GM04504 (cell line): ENCODE data around the gene SRRD.
"Not testable (repeated sequence)": the region's sequence is repeated elsewhere in the genome, so short reads cannot be mapped to it uniquely, and the experiment has no call there.

Experiments
- DNase-seq: peaks from one replicate; pipeline ENCODE4 v3.0.0-alpha.2; 2012; ENCODE audit warnings: low read depth

The SRRD gene, protein sequence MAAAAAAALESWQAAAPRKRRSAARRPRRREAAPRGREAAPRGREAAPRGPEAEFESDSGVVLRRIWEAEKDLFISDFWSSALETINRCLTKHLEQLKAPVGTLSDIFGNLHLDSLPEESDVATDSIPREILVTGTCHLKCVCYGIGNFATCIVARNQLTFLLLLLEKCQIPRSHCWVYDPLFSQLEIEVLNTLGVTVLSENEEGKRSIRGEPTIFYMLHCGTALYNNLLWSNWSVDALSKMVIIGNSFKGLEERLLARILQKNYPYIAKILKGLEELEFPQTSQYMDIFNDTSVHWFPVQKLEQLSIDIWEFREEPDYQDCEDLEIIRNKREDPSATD

DNA sequence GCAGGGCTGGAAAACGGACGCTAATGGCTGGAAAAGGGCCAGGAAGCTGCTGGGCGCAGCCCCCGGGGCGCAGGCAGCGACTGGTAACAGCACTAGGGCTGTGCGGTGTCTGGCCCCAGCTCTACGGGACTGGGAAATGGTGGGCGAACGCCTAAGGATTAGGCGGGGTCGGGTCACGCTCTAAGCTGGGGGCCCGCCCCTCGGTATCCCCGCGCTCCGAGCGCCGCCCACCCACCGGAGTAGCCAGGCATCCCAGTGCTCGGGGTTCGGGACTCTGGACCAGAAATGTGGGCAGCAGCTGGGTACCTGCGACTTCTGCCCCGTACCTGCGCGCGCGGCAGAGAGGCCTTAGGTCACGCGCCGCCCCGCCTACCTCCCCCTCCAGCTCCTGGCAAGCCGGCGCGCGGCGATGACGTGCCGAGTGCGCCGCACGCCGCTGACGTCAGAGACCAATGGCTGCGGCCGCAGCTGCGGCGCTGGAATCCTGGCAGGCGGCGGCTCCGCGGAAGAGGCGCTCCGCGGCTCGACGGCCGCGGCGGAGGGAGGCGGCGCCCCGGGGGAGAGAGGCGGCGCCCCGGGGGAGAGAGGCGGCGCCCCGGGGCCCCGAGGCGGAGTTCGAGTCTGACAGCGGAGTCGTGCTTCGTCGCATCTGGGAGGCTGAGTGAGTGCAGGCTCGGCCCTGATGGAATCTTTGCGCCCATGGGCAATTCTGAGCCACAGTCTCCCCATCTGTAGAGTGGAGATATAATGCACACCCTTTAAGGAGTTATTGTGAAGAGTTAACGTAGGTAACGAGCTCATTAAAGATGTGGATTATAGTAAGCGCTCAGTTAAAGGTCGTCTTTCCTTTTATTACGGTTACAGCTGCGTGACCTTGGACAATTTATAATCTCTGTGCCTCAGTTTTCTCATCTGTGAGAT, at the start of gene SRRD, which contains the start of gene HPS4:
Gene SRRD, plus strand, starts transcription at position 439 of the 921 bp plus-strand sequence. Its CDS starts 14 bp downstream, at position 453.
Gene HPS4, minus strand, starts transcription at position 345 of the 921 bp plus-strand sequence. CDS start 2,021 bp downstream, outside the sequence.
- DNase-seq = peak; percentile 76

DNA sequence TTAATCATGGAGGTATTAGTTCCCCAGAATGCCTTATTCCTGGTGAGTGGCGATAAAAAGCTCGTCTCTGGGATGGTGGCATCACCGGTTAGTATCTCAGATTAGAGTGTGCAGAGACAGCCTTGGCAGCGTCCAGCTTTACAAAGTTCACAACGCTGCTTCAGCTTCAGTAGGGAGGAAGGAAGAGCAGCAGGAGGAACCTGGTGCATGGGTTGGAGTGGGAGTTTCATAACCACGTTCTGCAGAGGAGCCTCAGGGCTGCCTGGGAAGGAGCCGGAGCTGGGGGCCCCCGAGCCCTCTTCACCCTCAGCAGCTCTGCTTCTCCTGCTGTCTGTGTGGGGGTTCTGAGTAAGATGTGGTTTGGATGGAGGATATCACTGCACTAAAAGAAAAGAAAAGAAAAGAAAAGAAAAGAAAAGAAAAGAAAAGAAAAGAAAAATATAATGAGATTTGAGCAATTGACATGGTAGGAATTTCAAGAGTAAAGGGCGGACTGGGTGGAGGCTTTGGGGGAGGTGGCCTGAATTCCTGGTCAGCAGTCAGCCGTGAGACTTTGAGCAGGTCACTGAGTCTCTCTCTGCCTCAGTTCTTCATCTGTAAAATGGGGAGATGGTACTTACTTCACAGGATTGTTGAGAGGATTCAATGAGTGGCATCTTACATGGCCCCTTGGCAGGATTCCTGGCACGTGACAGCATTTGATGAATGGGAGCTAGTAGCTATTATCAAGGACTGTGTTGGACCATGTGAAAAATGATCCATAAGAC, 48.2 kb upstream of the SRRD start:
- no peak for DNase-seq

DNA sequence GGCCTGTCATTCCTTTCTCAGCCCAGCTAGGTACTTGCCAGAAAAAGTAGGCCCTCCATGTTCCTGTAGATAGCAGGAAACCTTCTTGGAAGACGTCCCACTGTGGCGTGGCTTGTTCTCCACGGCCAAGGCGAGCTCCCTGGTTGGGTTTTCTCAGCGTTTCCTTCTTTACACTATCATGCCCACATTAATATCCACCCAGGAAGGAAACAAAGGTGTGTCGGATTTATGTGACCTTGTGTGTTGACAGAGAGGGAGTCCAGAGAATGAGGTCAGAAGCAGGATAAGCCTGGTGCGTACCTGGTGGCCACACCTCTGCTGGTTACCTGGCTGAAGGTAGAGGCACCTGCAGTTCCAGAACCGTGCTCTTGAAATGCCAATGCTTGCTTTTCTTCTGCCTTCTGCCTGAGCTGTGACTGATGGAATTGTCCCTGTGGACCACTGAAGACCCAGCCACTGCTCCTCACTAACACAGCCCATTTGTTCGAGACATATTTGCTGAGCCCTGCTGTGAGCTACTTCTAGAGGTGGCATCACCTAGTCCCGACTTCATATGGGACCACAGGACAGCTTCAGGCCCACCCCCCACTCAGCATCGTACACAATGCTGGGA, 46.7 kb upstream of the SRRD start:
- DNase-seq = no peak

DNA sequence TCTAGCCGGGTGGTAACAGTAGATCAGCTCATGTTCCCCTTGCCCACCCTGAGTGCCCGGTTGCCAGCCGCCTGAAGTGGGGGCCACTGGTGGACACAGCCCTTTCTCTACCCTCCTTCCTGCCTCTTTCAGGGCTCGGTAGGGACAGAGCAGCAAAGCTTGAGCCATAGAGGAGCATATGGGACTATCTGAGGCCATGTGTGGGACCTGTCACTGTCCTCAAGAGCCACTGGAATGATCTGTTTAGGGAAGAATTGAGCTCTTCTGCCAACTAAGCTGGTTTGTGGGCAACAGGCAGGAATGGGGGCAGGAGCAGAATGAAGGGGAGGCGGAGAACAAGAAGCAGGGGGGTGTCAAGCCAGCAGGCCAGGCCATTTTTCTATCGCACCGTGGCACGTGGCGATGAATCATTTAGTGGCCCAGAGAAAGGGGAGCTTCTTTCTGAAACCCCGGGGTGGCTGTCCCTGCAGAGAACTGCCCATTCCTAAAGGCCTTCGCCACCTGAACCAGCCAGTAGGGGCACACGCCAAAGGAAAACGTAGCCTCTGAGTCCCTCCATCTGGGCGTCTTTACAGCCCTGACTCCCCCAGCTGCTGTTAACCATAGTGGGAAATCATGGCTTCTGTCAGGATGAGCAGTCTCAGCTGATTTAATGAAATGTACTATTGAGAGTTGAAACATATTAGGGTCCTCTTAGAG, 45.8 kb upstream of the SRRD start:
- no peak for DNase-seq

DNA sequence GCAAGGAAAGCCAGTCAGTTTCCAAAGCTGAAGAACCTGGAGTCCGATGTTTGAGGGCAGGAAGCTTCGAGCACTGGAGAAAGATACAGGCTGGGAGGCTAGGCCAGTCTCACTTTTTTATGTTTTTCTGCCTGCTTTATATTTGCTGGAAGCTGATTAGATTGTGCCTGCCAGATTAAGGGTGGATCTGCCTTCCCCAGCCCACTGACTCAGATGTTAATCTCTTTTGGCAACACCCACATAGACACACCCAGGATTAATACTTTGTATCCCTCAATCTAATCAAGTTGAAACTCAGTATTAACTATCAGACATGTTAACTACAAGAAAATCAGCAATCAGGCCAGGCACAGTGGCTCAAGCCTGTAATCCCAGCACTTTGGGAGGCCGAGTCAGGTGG, 44.9 kb upstream of the SRRD start:
- not testable (repeated sequence) for DNase-seq

DNA sequence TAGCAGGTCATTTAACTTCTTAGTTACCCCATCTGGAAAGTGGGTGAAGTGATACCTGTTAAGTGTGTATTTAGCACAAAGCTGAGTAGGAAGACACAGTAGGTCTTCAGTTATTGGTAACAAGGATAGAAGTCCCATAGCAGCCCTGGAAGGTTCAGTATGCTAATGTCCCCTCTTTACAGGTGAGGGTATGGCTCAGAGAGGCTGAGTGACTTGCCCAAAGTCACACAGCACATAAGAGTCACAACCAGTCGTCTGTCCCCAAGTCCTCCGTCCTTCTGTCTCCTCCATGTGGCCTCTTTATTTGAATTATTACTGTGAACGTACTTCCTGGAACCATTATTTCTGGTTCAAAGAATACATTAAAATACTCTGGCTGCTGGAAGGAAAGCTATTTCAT, 44.1 kb upstream of the SRRD start:
- DNase-seq = no peak

DNA sequence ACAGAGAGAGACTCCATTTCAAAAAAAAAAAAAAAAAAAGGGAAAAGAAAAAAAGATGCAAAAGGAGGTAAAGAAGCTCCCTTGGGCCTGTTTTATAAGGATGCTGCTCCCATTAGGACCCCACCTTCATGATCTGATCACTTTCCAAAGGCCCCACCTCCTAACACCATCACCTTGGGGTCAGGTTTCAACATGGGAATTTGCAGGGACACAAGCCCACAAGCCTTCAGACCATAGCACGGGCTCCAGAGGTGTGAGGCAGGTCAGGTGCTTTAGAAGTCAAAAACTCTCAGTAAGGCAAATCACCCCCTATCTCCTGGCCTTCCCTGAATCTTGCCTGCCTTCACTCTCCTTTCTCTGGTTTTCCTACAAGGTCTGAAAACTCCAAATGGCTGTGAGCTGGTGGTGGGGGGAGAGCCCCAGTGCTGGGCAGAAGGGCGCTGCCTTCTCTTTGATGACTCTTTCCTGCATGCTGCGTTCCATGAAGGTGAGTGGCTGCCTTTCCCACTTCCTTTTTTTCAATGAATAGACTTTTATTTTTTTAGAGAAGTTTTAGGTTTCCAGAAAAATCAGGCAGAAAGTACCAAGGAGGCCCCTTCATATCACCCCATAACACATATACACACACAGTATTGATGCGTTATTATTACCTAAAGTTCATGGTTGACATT, 41.5 kb upstream of the SRRD start:
- no peak for DNase-seq

DNA sequence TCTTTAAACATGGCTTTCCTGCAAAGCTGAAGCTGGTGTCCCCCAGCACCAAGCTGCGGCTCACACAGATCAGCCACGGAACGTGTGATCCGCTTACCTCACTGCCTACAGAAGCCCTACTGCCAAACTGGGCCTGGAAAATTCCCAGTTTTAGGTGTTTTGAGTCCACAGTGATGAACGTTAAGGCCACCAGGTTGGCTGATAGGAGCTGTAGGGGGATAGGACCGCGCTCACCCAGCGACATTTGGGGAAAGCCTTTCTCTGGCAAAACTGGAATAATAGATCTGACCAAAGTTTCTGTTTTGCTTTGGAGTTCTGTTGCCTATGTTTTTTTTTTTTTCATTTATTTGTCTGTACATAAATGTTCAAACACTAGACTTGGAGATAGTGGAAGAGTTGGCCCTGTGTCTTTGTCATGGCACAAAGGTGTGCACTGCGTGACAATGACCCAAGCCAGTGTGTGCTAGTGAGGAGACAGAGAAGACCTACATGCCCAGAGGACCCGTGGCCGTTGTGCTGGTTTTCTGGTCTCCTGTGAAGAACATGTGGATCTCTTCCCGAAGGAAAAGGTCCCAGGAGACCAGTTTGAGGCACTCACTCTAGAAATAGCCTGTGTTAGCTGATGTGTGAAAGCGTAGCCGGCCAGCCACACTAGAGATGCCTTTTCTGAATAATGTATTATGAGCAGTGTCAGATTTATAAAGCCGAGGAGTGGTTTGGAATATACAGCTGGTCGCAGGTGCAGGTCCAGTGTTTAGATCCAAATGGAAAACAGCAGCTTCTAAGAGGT, 39.6 kb upstream of the SRRD start:
- no peak for DNase-seq

DNA sequence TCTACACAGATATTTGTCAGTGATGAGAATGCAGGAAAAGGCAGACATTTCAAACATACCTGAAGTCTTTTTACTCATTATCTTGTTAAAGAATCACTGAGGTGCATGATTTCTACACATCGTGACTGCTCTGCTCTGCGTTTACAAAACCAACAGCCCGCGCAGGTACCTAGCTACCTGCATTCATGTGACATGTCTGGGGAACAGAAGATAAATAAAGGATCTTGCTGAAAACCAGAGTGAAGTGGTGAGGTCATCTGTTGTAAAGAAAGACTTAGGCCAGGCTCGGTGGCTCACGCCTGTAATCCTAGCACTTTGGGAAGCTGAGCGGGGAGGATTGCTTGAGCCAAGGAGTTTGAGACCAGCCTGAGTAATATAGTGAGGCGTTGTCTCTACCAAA, 38.9 kb upstream of the SRRD start:
- no peak for DNase-seq

DNA sequence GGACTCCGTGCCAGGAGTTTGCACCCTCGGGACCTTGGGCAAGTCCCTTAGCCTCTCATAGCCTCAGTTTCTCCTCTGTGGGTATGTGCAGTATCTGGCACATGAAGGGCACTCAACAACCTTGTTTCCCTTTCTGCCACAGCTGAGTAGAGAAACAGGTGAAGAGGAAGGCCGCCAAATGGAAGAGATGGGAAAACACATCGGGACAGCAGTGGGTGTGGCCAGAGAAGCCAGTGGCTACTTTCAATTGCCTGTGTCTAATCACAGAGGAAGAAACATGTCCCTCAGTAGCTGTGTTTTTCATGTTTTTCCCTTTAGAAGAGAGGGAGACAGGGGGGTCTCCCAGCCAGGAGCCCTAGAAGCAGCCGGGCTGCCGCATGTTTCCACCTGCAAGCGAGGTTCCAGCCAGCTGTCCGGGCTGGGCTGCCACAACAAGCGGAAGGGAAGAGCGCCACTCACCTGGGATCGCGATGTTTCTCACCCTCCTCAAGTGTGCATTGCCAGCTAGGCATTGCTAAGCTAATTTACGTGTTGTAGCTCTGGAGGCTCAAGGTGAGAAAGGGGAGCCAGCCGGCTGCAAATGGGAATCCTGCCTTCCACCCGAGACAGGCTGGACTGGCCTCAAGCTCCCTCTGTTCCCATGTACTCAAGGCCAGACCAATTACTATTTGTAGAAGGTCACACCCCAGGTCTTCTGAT, 38.0 kb upstream of the SRRD start:
- no peak for DNase-seq

DNA sequence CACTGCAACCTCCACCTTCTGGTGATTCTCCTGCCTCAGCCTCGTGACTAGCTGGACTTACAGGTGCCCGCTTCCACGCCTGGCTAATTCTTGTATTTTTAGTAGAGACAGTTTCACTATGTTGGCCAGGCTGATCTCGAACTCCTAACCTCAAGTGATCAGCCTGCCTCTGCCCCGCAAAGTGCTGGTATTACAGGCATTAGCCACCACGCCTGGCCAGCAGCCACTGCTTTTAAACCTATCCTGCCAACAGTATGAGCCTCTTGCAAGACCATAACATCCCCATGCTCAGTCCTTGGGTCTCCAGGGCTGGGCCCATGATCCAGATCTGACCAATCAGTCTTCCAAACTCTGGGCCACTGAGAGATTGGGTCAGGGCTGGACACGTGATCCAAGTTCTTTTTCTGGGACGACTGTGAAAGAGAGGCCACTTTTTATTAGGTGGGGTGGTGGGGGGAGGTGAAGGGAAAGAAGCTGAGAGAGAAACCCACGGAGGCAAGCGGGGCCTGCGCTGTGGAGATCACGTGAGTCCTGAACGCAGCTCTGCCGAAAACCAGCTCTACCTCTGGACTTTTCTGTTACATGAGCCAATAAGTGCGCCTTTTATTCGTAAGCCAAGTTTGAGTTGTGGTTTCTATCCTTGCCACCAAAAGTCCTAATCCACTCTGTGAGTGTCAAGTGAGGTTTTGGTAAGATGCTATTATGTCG, 36.7 kb upstream of the SRRD start:
- DNase-seq = no peak

DNA sequence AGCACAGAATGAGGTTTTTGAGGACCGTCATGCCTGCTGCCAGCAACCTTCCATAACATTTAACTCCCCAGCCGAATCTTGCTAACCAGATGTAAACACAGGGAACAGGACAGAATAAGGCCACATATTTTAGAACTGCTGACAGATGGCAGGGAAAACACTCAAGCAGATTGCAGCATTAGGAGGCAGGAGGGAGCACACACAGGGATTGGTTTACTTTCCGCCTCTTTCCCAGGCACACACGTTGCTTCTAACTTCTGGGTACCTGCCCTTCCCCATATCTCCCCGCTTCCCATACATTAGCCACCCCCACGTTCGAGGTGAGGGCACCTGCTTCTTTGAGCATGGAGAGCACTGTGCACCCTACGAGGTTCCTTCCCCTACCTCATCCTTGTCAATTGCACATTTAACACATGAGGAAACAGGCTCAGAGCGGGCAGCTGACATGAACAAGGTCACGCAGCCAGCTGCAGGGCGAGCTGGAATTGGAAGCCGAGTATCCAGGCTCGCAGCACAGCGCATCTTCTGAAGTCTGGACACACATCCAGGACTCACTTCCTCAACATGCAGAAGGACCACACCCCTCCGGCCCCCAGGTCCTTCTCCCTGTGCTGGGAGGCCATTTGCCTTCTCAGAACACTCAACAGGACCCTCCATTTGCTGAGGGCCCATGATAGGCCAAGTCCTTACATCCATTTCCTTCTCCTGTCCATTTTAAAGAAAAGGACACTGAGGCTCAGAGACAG, 35.9 kb upstream of the SRRD start:
- no peak for DNase-seq

DNA sequence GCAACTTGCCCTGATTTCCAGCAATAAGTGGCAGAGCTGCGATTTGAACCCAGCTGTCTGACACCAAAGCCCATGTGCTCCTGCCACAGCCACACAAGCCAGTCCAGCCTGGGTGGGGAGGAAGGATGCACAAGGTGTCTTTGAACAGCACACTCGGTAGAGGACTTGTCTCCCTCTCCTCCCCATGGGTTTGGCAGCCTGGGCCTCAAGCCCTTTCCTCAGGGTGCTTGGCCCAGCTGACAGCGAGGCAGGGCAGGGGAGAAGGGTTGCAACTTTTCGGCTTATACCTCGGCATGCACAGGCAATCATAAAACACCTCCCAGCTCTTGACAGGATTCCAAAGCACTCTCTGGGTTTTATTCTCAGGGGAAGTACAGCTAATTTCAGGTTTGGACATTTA, 35.3 kb upstream of the SRRD start:
- DNase-seq = no peak

DNA sequence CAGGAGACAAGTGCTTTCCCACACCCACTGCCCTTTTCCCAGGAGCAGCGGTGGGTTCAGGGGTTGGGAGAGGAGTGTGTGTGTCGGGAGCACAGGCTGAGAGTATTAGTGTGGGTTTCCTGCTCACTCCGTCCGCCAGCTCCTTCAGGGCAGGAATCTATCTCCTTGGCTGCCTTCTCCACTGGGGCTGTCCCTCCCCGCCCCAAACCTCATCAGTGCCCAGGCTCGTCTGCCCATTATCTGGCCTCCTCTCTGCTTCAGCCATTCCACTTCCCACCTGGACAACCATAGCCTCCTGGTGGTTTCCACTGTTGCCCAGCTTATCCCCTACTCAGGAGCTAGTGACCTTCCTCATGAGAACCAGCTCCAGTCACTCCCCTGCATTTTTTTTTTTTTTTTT, 34.7 kb upstream of the SRRD start:
- no peak for DNase-seq

DNA sequence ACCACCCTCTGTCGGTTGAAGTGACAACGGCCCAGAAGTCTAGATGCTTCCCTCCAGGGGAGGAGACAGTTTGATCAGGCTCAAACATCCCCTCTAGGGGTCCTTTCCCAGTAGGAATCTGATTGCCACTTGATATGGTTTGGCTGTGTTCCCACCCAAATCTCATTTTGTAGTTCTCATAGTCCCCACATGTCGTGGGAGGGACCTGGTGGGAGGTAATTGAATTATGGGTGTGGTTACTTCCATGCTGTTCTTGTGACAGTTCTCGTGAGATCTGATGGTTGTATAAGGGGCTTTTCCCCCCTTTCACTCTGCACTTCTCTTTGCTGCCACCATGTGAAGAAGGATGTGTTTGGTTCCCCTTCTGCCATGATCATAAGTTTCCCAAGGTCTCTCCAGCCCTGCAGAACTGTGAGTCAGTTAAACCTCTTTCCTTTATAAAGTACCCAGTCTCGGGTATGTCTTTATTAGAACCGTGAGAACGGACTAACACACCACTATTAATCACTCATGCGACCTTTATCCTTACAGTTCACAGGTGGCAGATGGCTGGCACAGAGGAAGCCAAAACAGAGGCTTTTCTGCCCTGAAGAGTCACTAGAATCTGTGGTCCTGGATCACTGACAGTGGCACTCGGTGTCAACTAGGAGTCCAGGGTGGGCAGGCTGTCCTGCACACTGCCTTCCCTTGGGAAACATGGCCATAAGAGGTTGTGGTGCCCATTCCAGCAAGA, 33.1 kb upstream of the SRRD start:
- DNase-seq = no peak

DNA sequence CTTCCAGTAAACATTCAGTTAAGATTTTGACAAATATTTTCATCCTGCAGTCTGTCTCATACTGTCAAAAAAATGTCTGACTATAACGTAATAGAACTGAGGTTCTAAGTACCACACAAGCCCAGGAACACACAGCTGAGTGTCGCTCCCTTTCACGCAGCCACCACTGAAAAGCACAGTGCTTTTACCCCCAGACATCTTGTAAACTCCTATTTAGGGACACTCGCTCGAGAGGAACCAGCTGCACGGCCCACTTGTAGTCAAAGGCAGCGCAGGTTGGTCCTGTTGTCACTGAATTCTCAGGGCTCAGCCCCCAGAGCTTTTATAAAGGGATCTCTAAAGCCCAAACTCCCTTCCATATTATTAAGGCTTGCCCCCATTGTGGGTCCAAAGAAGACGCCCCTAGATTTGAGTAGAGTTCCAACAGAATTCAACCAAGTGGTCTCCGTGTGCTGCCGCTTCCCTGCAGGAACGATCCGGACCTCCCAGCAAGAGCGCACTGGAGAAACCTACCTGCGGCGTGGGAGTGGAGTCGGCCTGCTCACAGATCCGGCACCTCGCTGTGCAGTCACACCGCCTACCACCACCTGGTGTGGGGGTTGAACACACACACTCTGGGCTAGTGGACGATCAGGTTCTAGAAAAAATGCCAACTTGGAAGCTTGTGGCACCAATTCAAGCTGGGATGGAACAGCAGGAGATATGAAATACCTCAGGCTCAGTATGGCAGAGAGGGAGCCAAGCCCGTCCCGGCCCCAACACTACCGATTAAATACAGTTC, 31.3 kb upstream of the SRRD start:
- DNase-seq = no peak
